Measurements from ENCODE around the gene IFI16.
"Not testable (repeated sequence)": the region's sequence is repeated elsewhere in the genome, so short reads cannot be mapped to it uniquely, and the experiment has no call there.

The IFI16 gene

DNA sequence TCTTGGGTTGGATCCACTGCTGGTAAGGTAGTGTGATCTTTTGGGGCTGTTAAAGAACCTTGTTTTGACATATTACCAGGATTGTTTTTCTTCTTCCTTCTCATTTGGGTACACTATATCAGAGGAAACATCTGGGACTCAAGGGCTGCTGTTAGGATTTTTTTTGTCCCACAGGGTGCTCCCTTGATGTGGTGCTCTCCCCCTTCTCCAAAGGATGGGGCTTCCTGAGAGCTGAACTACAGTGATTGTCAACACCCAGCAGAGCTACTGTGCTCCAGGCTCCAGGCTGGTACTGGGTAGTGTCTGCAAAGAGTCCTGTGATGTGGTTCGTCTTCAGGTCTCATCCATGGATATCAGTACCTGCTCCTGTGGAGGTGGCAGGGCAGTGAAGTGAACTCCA, 20.6 kb downstream of the IFI16 start:
- TF ChIP-seq, protein P1, sequence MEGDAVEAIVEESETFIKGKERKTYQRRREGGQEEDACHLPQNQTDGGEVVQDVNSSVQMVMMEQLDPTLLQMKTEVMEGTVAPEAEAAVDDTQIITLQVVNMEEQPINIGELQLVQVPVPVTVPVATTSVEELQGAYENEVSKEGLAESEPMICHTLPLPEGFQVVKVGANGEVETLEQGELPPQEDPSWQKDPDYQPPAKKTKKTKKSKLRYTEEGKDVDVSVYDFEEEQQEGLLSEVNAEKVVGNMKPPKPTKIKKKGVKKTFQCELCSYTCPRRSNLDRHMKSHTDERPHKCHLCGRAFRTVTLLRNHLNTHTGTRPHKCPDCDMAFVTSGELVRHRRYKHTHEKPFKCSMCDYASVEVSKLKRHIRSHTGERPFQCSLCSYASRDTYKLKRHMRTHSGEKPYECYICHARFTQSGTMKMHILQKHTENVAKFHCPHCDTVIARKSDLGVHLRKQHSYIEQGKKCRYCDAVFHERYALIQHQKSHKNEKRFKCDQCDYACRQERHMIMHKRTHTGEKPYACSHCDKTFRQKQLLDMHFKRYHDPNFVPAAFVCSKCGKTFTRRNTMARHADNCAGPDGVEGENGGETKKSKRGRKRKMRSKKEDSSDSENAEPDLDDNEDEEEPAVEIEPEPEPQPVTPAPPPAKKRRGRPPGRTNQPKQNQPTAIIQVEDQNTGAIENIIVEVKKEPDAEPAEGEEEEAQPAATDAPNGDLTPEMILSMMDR (IDR thresholded peaks at IDR 0.05; ENCODE audit: insufficient read depth, low read depth, low read length, missing control alignments) = no peak
- DNase-seq (ENCODE audit: low read depth) = no peak
- H3K4me3 ChIP-seq (ENCODE audit: low read depth, low read length) = no peak overlapping the region

DNA sequence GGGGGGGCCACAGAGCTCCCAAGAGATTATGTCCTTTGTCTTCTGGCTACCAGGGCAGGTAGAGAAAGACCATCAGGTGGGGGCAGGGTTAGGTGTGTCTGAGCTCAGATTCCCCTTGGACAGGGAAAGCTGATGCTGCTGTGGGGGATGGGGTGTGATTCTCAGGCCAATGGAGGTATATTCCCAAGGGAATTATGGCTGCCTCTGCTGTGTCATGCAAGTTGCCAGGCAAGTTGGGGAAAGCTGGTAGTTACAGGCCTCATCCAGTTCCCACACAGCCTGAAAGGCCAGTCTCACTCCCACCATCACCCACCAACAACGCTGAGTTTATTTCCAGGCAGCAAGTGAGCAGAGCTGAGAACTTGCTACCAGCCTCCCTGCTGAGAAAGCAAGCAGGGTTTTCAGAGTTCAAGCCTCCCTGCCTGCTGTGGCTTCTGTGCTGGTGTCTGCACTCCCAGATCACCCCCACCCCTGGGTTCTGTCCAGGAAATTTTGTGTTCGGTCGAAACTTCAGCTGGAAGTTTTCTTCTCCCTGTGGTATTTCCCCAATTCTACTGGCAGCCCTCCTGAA, 21.3 kb downstream of the IFI16 start:
- TF ChIP-seq, protein P1 (IDR thresholded peaks at IDR 0.05; ENCODE audit: insufficient read depth, low read depth, low read length, missing control alignments) = no peak
- DNase-seq (ENCODE audit: low read depth) = no peak
- H3K4me3 ChIP-seq (ENCODE audit: low read depth, low read length) = no peak overlapping the region

DNA sequence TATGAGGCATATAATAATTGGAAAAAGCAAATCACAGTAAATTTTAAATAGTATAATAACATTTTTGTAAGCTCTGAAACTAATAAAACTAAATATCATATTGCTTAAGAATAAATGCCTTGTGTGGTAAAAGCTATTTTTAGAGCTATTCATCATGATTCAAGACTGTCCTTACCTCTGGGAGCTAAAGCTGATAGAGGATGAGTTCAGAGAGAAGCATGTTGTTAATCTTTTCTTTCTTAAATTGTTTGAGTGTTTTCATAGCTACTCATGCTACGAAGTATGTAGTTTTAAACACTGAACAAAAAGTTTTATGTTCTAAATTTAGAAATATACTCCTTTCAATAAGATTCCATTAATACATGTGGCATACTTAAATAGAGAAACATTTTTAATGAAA, 30.5 kb downstream of the IFI16 start:
- no peak for DNase-seq (ENCODE audit: low read depth)
- H3K4me3 ChIP-seq (ENCODE audit: low read depth, low read length) = no peak overlapping the region
- TF ChIP-seq, protein P1 (IDR thresholded peaks at IDR 0.05; ENCODE audit: insufficient read depth, low read depth, low read length, missing control alignments) = no peak

DNA sequence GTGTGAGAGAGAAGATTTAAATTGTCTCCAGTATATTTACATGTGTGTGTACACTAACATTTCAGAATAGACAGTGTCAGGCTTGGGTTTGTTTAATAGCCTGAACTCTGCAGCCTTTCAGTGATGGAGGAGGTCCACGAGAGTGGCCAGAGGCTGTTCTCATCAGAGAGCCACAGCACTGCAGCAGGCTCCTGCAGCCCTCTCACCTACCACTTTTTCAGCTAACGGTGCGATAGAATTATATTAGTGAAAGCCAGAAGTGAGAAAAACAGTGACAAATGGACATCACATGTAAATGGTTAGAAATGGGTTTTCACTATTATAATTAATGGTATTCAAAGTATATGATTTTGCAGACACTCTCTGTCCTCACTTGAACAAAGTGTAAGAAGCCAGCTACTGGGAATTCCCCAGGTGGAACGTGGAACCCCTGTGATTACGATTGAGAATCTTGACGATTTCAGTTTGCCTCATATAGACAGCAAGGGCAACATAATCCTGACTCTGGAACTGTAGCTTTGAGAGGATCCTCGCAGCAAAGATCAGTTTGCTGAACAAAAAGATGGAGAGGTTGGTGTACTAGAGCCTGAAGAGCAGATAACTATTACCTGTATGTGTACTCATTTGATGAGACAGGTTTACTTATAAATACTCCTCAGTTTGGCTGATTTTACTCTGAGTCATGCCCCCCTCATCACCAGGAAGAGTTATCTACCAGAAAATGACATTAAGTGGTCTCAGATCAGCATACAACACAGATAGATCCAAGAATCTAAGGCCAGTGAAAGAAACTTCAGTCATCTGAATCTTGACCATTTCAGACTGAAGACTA, 31.4 kb downstream of the IFI16 start:
- H3K4me3 ChIP-seq (ENCODE audit: low read depth, low read length) = no peak overlapping the region
- no peak for DNase-seq (ENCODE audit: low read depth)
- TF ChIP-seq, protein P1 (IDR thresholded peaks at IDR 0.05; ENCODE audit: insufficient read depth, low read depth, low read length, missing control alignments) = no peak

DNA sequence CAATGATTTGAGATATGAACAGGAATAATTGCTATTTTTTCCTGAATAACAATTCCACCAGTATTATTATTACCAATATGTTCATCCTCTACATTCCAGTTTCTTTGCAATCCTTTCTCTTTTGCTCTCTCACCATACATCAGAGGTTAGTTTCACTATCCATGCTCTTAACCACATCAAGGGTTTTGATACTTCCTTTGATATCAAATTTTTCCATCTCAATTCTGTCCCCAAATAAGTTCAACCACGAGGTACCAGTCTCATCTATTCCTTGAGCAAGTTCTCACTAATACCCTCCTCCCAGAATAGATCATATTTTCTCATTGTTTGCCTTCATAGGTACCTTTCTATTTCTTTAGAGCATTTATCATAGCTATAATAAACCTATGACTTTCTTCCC, 36.8 kb downstream of the IFI16 start:
- H3K4me3 ChIP-seq (ENCODE audit: low read depth, low read length); DNase-seq (ENCODE audit: low read depth): not testable (repeated sequence)

DNA sequence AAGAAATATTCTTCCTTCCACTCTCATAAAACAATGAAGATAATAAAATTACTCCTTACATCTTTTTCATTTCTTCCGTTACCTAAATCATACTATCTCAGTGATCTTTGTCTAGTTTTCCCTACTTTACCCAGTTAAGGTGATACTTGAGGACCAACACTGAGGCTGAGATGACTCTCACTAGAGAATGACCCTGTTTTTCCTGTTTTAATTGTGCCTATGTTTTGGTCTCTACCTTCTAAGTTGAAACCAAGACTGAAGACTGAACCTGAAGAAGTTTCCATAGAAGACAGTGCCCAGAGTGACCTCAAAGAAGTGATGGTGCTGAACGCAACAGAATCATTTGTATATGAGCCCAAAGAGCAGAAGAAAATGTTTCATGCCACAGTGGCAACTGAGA, 41.7 kb downstream of the IFI16 start:
- no peak for DNase-seq (ENCODE audit: low read depth)
- TF ChIP-seq, protein P1 (IDR thresholded peaks at IDR 0.05; ENCODE audit: insufficient read depth, low read depth, low read length, missing control alignments) = no peak
- no peak overlapping the region for H3K4me3 ChIP-seq (ENCODE audit: low read depth, low read length)

DNA sequence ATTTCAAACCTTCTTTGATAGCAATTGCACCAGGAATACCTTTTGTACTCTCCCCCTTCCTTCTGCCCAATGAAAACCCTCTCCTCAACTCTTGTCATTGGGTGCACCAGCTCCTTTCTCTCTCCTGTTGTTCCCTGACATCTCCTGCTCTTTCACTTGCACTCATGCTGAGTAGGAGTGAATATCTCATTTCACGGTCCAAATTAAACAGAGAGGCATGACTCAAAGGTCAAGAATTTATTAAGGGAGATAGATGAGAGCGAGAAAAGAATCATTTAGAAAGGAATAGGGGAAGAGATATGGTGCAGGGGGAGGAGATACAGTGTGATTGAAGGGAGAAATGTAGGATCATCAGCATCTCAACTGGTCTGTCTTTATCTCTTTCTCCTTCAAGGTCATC, 44.7 kb downstream of the IFI16 start:
- DNase-seq (ENCODE audit: low read depth) = no peak
- H3K4me3 ChIP-seq (ENCODE audit: low read depth, low read length) = no peak overlapping the region
- TF ChIP-seq, protein P1 (IDR thresholded peaks at IDR 0.05; ENCODE audit: insufficient read depth, low read depth, low read length, missing control alignments) = no peak
